SHP77 (cell line): ENCODE data around the gene HNRNPF.
A peak's percentile ranks its signal among the peaks of the same experiment; 100 is the strongest.

Source experiments
- DNase-seq, 2 experiments: peaks; one replicate each; lab custom pipeline; 2025; lab: John Stamatoyannopoulos, UW

Gene HNRNPF

GRCh38 chr10:43421201-43421507, 12.2 kb upstream of the HNRNPF start:
- DNase-seq, result no peak

DNA sequence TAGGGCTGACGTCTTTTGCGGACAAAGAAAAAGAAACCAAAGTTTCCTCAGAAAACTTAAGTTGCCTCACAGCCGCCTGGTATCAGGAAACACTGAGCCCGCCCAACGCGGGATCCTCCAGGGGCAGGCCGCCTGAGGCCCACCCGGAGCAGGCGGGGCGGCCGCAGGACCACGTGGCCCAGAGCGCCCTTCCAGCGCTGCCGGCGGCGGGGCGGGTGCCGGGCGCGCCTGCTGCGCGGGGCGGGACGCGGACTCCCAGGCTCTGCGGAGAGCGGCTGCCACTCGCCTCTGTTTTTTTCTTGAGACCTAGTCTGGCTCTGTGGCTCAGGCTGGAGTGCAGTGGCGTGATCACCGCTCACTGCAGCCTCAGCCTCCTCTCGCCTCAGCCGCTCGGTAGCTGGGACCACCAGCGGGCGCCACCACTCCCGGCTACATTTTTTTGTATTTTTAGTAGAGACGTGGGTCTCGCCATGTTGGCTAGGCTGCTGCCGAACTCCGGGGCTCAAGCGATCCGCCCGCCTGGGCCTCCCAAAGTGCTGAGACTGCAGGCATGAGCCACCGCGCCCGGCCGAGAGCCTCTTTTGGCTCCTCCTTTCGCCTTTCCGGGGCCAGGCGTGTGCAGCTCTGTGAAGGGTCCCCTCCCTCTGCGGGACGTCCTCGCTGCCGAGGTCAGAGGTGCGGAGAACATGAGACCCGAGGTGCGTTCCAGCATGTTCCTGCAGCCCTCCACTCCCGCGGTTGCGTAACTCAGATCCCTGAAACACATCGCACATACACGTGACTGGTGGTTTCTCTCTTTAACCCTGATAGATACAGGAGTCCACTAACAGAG, 11.6 kb upstream of the HNRNPF start:
- DNase-seq, result no peak

- no peak for DNase-seq
Measured at GRCh38 chr10:43419997-43420368, 11.0 kb upstream of the HNRNPF start.

DNA sequence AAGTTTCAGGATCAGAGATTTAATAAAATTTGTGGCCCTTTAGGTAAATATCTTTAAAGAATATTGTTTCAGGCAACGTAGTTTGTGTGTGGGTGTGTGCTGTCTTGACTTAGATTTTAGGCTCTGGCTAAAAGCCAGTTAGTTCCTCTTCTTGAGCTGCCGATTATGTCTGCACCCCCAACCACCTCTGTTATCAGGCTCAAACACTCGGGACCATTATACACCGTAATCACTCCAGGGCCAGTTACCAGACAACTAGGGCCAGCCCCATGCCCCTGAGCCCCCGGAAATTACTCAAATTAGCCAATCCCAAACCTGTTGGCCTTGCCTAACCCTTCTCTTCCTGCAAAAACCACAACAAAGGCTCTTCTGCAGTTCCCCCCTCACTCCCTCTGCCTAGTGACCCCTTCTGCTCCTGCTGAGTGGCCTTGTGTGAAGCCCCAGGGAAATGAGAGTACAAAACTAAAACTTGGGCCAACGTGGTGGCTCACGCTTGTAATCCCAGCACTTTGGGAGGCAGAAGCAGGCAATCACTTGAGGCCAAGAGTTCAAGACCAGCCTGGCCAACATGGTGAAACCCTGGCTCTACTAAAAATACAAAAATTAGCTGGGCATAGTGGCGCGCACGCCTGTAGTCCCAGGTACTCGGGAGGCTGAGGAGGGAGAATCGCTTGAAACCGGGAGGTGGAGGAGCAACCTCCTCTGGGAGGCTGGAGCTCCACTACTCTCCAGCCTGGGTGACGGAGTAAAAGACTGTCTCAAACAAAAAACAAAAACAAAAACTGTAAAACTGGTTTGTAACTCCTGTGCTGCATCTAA, 9.2 kb upstream of the HNRNPF start:
- no peak for DNase-seq

DNA sequence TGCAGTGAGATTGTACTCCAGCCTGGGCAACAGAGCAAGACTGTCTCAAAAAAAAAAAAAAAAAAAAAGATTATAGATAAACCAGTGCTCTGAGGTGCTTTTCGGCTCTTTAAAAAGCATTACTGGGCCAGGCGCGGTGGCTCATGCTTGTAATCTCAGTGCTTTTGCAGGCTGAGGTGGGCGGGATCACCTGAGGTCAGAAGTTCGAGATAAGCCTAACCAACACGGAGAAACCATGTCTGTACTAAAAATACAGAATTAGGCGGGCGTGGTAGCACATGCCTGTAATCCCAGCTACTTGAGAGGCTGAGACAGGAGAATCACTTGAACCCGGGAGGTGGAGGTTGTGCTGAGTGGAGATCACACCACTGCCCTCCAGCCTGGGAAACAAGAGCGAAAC, 6.6 kb upstream of the HNRNPF start:
- DNase-seq, result no peak

DNA sequence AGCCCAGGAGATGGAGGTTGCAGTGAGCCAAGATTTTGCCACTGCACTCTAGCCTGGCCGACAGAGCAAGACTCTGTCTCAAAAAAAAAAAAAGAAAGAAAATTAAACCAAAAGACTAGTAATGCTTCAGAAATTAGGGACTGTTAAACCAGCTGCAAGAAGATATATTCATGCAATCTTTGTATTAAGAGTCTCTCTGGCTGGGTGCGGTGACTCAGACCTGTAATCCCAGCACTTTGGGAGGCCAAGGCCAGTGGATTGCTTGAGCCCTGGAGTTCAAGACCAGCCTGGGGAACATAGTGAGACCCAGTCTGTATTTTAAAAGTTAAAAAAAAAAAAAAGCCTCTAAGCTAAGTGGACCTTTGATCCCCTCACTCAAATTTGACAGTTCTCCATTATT, 2.5 kb upstream of the HNRNPF start:
- DNase-seq, result no peak

- DNase-seq, result no peak
Measured at GRCh38 chr10:43410345-43410744, 1.4 kb upstream of the HNRNPF start.

- peak; percentile 25 to 44 for DNase-seq
Measured at GRCh38 chr10:43409385-43410109, 561 bp upstream of the HNRNPF start.

DNA sequence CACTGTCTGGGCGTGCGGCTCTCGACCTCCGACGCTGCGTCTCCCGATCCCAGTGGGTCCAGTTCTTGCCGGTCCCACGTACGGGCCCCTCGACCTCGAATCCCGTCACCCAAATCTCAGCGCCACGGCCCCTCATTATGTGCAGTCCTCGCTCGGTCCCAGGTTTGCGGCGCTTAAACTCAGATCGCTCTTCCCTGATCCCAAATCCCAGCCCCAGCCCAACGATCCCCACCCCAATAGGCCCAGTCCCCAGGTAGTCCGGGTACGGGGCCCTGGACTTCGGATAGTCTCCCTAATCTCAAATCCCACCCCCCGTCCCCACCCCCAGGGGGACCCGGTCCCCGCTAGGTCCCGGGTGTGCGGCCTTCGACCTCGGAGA, 666 bp downstream of the HNRNPF start:
- no peak for DNase-seq

DNA sequence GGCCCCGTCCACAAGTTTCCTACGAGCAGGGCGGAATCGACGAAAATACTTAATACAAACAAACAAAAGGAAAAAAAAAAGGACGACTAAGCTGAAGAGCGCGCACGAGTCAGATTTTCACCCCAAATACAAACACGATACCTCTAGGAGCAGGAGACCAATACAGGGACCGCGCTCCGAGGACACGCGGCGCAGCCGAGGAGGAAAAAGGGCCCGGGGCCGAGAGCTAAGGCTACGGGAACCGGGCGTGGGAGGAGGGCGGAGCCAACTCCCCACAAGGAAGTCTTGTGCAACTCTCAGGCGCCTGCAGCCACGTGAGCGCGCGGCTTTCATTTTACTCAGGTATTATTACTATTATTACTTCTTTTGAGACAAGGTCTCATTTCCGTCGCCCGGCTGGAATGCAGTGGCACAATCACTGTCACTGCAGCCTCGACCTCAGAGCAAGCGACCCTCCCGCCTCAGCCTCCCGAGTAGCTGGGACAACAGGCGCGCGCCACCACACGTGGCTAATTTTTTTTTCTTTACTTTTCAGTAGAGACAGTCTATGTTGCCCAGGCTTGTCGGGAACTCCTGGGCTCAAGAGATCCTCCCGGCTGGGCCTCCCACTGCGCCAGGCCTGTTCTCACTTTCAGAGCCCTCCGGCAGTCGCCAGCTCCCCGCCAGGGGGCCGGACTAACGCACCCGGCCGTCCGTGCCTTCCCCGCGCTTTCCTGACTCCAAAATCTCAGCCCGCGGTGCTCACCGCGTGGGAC, 1.2 kb downstream of the HNRNPF start:
- DNase-seq, result peak; percentile 62 to 81

DNA sequence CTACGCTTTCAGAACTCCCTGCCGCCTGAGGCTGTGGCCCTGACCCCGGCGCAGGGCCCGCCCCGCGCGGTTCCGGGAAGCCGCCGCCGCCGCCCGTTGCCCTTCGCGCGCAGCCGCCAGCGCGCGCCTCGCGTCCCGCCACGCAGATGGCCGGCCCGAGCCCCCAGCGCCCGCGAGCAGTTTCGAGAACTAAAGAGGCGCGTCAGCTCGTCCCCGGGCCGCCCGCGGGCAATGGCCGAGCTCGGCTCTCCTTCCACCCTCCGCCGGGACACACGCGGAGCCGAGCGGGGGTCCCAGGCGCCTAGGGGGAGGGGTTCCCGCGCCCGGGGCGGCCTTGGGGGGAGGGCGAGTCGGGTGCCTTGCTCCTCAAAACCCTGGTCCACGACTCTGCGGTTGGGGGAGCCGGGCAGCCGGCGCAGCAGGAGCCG, 1.8 kb downstream of the HNRNPF start:
- peak; percentile 26 to 36 for DNase-seq

DNA sequence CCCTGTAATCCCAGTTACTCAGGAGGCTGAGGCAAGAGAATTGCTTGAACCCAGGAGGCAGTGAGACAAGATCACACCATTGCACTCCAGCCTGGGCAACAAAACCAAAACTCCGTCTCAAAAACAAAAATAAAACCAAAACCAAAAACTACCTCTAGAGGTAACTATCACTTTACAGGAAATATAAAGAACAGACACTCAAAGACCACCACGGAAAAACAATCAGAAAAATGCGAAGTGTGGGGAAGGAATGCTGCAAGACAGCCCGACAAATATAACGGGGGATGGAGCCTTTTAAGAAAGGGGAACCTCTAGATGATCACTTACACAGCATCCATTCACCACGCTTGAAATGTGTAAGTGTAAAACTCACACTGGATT, 4.3 kb downstream of the HNRNPF start:
- no peak for DNase-seq

GRCh38 chr10:43403911-43404703, 4.9 kb downstream of the HNRNPF start:
- no peak for DNase-seq

DNA sequence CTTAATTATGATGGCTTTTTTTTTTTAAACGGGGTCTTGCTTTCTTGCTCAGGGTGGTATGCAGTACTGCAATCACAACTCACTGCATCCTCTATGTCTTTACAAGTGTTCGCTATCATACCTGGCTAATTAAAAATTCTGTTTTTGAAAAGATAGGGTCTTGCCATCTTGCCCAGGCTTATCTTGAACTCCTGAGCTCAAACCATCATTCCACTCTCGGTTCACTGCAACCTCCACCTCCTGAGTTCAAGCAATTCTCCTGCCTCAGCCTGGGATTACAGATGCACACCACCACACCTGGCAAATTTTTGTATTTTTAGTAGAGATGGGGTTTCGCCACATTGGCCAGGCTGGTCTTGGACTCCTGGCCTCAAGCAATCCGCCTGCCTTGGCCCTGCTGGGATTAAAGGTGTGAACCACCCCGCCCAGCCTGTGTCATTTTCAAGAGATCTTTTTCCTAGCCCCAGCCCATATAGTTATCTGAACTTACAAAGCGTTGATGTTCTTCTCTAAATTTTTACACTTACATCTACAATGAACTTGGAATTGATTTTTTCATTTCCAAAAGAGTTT, 6.0 kb downstream of the HNRNPF start:
- no peak for DNase-seq

GRCh38 chr10:43402176-43402575, 6.8 kb downstream of the HNRNPF start:
- DNase-seq, result no peak

DNA sequence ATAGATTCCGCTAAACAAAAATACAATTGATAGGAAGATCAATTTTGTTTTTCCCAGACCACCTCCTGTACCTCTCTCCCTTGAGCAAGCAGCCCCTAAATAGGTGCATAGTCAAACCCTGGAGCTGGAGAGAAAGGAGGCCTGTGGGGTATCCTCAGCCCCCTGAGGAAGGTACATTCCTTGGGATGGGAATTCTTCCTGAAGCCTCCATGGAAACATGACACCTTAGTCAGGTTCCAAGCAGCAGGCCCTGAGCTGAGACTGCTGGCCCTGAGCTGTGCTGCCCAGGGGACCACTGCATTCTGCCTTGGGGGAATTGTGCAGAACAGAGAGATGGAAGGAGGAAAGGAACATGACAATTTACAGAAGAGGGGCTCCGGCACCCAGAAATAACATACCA, 7.4 kb downstream of the HNRNPF start:
- DNase-seq, result no peak

DNA sequence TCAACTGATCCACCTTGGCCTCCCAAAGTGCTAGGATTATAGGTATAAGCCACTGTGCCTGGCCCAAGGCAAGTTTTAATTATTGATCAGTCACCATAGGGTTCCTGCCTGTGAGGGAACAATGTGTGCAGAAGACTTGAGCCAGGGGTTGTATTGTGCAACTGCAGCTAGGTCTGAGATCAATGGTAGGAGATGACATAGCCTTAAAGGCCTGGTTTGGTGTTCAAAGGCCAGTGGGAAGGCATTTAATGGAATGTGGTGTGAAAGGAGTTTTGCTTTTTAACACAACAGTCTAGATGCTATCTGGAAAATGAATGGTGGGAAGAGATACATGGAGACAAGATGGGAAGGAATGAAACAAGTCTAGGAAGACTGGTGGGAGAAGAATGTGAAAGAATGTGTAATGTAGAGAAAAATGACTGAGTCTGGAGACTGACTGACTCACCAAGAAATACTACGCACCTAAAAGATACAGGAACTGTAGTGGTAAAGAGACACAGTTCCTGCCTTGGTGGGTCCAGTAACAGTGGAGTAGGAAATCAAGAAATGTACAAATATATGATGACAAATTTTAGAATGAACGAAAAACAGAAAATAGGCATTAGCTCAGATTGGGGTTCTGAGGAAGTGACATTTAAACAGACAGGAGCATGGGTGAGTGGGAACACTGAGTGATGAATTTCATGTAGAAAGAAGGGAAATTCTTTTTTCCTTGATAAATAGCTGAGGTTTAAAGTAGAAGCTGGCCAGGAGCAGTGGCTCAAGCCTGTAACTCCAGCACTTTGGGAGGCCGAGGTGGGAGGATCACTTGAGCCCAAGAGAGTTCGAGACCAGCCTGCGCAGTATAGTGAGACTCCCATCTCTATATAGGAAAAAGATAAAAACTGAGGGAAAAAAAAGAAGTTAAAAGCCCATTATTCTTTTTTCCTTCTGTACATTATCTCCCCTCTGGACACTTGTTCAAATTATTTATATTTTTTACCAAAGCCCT, 9.4 kb downstream of the HNRNPF start:
- DNase-seq, result no peak

GRCh38 chr10:43398939-43399319, 10.1 kb downstream of the HNRNPF start:
- no peak for DNase-seq

GRCh38 chr10:43396928-43397624, 11.9 kb downstream of the HNRNPF start:
- DNase-seq, result peak; percentile 44 to 72
